Measurements from ENCODE around the gene KIFC3.

The KIFC3 gene

DNA sequence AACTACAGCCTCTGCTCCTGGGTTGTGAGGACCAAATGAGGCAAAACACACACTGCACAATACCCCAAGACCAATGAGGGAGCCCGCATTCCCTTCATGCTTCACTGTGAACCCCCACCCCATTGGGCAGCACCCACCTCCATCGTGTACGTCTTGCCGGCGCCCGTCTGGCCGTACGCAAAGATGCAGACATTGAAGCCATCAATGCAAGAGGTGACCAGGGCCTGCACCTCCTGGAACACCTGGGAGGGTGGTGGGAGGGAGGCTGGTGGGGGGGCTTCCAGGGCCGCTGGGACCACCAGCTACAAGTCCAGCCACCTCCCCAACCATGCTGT lies 38.3 kb downstream of the KIFC3 start:
- no peak for DNase-seq (ENCODE audit: low spot score)

DNA sequence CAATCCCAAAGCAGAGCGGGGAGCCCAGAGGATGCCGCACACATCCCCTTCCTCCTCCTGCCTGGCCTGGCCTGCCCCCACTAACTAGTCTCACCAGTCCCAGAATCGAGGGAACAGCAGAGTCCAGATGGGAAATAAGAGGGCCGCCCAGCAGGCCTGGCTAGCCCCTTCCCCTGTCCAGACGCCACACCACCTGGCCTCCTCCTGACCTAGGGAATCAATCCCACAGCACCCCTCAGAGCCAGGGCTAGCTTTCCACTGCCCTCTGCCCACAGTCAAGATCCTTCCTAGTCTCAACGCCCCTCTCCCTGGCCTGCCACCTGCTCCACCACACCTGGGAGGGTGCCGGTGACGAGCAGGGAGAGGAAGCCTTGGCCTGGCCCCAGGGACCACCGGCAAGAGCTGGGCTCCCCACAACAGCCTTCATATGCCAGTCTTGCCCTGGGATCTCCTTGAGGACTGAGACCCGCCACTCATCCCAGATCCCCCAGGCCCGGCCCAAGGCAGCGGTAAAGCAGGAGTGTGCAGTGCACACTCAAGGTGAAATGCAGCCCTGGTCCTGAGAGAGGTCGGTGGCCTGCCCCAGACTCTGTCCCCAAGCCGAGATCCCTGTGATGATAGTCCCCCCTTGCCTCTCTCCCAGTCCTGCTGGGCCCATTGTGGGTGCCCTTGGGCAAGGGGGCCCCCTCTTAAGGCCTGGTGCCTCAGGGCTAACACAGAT lies 38.8 kb downstream of the KIFC3 start:
- DNase-seq (ENCODE audit: low spot score) = no peak

DNA sequence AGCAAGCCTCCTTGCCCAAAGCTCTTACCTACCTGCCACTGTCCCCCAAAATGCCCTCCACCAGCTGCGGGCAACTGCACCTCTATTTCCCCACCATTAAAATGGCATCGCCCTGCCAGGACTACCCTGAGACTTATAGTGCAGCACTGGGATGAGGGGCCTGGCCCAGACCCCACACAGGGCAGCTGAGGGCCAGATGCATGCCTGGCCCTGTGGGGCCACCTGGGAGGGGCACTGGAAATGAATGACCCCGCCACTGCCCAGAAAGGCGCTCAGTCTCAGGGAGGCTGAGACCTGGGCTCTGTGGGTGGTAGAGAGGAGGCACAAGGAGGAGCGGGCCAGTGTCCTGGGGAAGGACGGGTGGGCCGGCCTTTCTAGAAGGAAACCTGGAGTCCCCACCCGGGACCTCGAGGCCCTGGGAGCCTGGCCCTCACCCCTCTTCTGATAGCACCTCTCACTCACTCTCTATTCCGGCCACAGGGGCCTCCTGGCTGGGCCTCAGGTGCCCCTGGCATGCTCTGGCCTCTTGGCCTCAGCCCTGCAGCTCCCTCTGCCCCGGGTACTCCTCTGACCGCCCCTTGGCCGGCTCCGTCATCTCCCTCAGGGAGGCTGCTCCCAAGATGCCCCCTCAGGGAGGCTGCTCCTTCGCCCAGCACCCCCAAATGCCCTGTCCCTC lies 39.8 kb downstream of the KIFC3 start:
- no peak for DNase-seq (ENCODE audit: low spot score)

DNA sequence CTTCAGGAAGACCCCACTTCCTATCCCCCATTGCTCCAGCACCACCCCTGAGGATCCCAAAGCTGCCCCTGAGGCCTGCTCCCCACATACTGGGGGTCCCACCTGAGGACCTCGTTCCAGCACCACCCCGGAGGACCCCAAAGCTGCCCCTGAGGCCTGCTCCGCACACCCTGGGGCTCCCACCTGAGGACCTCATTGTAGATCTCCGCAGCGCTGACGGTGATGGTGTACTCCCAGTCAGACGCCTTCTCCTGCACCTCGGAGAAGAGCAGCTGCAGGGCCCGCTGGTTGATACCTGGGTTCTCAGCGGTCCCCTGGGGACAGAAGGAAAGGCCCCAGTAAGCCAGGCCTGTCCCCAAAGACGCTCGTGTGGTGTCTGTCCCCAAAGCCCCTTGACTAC lies 40.3 kb downstream of the KIFC3 start:
- no peak for DNase-seq (ENCODE audit: low spot score)

DNA sequence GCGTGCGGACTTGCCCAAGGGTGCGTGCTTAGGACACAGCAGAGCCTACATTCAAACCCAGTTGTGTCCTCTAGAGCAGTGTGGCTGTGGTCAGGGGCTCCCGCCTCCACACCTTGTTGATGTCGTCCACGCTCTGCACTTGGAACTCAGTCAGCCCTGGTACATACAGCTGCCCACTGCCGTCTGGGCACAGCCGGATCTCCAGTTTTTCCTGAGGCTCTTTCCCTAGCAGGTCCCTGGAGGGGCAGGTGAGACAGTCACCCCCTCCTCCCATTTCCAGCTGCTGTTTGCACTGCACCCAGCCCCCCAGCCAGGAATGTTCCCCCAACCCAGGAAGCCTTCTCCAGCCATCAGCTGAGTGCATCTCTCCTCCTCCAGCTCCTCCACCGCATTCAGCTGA lies 41.0 kb downstream of the KIFC3 start:
- no peak for DNase-seq (ENCODE audit: low spot score)

DNA sequence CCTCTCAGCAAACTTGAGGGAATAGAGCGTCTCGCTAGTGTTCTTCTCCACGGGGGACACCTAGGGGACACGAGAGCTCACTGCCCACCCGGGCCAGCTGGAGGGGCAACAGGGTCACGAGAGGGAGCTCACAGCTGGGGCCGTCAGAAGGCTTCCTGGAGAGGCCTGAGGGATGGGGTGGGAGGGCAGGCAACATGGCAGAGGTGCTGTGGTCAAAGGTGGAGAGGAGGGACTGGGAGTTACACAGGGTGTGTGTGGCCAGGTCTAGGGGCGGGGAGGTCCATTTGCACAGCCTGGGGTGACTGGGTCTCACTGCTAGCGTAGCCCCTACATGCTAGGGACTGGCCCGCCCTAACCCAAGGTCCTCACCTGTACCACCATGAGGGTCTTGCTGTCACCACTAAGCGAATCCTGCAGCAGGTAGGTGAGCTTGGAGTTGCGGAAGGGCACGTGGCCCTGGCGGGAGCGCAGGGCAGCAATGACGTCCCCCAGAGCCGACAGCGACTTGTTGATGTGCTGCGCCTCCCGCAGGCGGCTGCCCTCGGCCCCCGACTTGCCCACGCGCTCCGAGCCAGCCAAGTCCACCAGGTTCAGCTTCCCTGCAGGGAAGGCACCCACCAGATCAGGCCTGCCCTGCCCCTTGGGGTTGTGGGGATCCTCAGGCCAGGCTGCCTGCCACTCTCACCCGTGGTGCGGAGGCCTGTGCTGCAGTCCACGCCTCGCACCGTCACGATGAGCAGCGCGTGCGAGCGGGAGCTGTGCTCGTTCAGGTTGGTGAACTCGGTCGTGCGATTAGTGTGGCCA lies 41.7 kb downstream of the KIFC3 start:
- DNase-seq (ENCODE audit: low spot score) = no peak

DNA sequence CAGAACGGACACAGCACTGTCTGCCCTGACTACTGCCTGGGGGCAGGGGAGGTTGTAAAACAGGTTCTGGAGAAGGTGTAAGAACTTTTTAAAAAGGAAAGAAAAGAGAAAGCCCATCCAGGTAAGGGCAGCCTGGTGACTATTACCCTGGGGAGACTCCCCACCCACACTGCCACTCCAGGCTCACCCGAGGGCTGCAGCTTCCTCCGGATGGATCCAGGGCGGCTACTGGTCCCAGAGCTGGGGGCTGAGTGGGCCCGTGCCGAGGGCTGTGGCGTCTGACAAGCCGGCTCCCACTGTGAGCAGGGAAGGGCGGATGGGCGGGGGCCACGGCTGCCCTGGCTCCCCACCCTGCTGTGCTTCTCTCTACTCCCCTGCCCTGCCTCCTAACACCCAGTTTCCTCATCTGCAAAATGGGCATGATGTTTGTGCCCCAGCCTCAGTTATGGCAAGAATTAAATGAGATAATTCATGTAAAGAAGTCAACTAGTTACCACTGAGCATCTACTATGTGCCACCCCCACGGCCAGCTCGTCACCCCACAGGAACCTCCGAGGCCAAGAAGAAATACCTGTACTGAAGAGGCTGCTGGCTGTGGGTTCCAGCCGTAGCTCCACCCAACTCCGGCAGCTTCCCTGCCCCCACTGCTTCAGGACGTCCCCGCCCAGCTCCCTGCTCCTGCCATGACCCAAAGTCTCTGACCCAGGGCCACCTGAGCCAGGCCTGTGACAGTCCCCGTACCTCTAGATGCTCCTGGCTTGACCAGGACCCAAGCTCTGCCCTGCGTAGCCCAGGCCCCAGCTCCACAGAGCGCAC lies 42.5 kb downstream of the KIFC3 start:
- no peak for DNase-seq (ENCODE audit: low spot score)

DNA sequence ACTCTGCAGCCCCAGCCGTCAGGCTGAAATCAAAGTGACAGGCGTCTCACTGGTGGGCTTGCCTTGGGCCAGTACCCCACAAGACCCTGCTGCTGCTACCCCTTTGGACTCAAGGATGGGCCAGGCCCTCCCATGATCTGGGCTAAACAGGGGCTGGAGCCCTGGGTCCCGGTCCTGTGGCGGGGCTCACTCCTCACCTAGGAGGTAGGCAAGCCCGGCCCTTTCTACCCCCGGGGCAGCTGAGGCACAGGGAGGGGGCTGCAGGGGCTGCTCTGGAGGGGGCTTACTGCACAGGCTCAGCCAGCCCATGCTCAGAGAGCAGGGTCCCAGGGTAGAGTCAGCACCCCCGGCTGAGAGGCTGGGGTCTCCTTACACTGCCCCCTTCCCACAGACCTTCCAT lies 43.2 kb downstream of the KIFC3 start:
- no peak for DNase-seq (ENCODE audit: low spot score)

DNA sequence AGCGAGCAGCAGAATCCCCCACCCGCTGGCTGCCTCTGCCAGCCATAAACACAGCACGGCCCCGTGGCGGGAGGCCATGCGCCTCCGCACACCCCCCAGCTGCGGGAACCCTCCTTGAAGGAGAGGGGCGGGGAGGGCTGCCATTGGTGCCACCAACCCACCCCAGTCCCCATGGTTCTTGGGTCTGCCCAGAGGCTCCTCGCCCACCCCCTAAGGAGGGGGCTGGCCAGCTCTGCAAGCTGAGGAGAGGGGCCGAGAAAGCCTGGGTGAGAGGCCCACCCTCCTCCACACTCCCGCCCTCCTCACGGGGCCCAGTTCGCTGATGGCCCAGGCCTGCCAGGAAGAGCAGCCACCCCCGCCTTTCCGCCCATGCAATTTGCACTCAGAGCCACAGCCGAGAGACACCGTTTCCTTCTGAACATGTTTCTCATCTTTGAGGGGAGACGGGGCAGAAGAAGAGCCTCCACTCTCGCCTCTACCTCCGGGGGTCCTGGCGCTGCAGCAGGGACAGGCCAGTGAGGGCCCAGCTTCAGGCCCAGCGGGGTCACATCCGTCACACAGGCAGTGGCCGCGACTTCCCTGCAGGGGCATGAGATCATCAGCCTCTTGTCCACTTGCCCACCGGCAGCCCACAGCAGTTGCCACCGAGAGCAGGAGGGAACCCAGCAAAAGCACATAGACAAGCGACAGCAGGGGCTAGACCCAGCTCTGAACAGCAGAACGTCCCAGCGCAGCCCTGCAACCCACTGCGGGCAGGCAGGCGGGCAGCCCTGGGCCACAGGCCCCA lies 43.8 kb downstream of the KIFC3 start:
- DNase-seq (ENCODE audit: low spot score) = no peak

DNA sequence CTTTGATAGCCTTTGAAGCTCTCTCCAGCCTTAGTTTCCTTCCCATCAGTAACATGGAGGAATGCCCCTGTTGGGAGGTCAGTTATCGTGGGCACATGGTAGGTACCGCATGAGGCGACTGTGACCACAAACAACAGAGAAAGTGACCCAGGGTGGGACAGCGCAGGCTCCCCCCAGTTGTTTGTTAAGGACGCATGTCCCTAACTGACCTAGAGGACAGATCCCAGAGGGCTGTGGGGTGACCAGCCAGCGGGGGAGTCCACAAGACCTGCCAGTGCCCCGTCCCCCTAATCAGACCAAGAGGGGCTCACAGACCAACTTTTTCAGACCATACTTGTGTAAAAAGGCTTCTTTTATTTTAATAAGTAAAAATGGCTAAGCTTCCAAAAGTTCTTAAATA lies 44.4 kb downstream of the KIFC3 start:
- DNase-seq (ENCODE audit: low spot score) = no peak

DNA sequence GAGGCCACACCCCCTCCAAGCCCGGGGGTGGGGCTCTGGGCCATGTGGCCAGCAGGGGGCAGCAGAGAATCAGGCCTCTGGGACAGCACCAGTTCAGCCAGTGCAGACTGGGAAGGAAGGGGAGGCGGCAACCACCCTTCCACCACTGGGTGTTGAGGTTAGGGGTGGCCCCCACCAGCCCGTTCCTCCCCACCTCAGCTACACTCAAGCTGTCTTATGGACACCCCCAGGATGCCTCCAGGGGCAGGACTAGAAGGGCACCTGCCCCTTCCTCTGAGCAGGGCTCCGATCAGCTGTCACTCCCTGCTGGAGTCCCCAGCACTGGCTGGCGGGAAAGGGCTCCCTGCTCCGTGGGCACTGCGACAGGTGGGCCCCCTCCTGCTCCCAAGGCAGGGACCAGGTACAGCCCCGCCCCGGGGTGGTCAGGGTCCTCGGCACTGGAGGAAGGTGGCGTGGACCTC lies 44.9 kb downstream of the KIFC3 start:
- peak; percentile 90 for DNase-seq (ENCODE audit: low spot score)

DNA sequence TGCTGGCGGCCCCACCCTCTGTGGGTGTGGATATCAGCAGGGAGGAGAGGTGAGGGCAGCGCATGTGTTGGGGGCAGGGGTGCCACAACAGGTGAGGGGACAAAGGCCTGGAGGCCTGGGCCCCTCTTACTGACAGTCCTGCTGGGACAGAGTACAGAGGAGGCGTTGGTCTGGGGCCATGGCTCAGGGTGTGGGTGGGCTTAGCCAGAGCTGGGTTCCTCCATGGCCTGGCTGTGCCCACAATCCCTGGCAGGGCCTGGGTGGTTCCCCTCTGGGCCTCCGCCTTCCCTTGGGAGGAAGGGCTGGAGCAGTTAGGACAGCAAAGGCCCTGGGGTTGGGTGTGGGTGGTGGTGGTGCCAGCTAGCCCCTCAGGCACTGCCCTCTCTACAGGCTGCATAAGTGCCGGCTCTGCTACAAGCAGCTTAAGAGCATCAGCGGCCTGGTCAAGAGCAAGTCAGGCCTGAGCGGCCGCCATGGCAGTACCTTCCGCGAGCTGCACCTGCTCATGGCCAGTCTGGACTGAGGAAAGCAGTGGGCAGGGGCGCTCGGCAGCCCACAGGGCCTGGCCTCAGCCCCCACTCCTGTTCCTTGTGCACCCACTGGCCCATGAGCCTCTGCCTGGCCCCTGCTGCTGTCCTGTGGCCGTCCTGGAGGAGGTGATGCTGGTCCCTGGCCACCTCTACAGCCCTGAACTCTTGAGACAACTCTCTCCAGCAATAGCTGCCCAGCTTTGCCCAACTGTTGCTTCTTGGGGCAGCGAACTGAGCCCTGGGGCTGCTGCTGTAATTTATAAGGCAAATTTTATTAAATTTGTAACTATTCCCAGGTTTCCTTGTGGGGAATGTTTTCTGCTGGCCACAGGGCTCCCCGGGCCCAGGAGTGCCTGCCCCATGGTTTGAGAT lies 45.6 kb downstream of the KIFC3 start:
- no peak for DNase-seq (ENCODE audit: low spot score)

DNA sequence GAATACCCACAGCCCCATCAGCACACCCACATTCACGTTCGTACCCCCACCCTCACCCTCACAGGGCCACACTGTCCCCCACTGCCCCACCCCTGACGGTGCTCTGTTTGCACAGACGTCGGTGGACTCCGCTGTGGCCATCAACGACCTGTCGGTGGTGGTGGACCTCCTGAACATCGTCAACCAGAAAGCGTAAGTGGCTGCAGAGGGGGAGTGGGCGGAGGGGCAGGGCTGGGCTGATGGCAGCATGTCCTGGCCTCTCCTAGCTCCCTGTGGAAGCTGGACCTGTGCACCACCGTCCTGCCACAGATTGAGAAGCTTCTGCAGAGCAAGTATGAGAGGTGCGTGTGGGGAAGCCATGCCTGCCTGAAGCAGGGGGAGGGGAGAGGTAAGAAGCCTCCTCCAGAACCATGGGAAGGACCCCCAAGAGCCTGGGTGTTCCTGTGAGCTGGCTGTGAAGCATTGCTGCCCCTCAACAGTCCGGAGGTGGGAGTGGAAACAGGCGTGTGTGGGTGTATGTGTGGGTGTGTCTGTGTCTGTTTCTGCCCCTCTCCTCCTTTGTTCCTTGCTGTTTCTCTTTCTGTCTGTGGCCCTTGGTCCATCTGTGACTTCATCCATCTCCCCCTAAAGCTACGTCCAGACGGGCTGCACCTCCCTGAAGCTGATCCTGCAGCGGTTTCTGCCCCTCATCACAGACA lies 46.4 kb downstream of the KIFC3 start:
- no peak for DNase-seq (ENCODE audit: low spot score)

DNA sequence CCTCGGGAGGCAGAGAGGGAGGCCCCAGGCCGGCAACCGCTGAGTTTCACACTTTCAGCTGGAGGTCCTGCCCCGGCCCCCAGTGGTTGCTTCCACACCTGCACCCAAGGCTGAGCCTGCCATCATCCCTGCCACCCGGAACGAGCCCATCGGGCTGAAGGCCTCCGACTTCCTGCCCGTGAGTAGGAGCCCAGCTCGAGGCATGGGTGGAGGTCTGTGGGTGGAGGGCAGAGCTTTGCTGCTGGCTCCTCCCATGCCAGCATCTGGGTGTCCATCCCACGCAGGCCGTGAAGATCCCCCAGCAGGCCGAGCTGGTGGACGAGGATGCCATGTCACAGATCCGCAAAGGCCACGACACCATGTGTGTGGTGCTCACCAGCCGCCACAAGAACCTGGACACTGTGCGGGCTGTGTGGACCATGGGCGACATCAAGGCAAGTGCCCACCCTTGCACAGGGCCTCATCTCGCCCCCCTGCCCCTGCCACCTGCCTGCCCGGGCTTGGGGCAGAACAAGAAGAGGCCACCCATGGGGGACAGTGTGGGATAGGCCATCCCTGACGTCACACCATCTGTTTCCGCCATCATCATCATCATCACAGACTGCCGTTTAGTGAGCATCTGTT lies 47.1 kb downstream of the KIFC3 start:
- DNase-seq (ENCODE audit: low spot score) = no peak

DNA sequence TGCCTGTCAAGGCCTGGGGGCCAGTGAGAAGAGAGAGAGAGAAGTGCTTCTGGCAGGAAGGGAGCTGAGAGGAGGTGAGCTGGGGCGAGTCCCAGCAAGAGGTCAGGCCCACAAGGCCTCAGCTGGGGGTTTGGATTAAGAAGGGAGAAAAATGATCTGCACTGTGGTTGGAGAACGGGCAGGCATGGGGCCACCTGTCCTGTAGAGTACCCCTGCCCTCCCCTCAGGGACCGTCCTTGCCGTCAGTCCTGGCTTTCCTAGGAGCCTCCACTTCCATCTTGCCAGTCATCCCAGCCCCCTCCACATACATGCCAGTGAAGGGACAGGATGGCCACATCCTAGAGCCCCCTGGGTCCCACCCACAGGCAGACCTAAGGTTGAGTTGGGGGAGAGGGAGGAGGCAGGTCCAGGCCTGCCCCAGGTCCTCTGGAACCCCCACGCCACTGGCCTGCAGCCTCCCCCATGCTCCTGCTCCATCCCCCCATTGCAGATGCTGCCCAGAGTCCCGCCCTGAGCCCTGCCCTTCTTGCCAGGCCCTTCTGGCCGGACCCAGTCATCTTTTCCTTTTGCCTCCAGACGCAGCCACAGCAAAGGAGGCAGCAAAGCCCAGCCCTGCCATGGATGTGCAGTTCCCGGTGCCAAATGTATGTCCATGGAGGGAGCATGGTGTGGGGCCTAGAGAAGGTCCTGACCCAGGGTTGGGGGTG lies 47.8 kb downstream of the KIFC3 start:
- DNase-seq (ENCODE audit: low spot score) = no peak

DNA sequence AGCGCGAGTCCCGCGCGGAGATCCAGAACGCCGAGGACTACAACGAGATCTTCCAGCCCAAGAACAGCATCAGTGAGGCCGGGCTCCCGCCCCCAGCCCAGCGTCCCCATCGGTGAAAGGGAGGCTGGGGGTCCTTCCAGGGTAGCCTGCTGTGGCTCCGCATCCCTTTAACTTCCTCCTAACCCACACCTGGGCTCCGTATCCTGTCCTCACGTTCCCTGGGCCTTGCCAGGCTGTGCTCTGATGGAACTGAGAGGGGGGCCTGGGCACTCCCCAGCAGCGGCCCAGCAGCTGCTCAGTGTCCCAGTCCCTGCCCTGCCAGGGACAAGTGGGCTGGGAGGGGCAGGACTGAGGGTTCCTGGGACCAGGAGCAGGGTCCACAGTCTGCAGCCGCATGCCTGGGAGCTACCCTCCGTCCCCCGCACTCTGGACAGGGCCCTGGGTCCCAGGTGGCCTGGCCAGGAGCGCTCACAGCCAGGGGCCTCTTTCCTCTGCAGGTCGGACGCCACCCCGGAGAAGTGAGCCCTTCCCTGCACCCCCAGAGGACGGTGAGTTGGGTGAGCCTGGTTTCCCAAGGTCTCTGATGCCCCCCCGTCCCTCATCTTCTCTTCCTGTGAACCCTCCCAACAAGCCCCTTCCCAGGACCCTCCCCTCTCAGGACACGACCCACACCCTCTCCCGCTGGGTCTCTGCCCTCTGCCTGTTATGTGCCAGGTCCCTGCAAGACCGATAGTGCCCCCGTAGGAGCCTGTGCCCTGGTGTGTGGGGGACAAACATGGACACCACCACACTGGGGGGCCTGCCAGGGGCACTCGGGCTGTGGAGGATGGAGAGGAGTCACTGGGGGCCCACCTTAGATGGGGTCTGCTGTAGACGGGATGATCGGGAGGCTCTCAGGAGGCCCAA lies 48.6 kb downstream of the KIFC3 start:
- no peak for DNase-seq (ENCODE audit: low spot score)

DNA sequence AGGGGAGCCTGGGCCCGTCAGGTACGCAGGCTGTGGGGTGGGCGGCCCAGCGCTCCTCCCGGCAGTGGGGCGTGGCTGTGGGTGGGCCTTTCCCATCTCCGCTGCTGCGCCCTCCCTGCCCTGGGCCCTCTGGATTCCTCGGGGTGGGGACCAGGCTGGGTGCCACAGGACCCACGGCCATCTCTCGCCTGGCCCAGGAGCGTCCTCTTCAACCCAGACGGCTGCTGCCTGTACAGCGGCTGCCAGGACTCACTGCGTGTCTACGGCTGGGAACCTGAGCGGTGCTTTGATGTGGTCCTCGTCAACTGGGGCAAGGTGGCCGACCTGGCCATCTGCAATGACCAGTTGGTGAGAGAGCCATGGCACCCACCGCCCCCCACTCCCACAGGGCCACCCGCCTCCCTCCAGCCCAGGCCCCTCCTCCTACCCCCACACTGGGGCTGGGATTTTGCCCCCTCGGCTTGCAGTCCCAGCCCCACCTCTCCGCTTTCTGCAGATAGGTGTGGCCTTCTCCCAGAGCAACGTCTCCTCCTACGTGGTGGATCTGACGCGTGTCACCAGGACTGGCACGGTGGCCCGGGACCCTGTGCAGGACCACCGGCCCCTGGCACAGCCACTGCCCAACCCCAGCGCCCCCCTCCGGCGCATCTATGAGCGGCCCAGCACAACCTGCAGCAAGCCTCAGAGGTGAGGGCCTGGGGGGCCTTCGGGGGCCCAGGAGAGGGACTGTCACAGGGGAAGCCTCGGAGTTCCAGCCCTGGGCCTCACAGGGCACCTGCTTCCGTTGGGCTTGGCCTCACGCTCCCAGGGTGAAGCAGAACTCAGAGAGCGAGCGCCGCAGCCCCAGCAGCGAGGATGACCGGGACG lies 49.5 kb downstream of the KIFC3 start:
- DNase-seq (ENCODE audit: low spot score) = no peak

Measured in CD4-positive, alpha-beta T cell treated with Interleukin-2 at 100 ng/mL for 4 hours (primary cell).